GM21717 (cell line): Measurements from ENCODE around the gene AUTS2.
A peak's percentile ranks its signal among the peaks of the same experiment; 100 is the strongest.

Experiments
- ATAC-seq: cut with Tn5 transposase; IDR thresholded peaks from one replicate; pipeline ENCODE4 v1.9.1; 2021; ENCODE audit warnings: mild to moderate bottlenecking, moderate library complexity; ENCODE audit not compliant: unreplicated experiment

Gene AUTS2

GRCh38 chr7:70319057-70319456 is 720.8 kb downstream of the AUTS2 start:
- ATAC-seq, result no peak

- no peak for ATAC-seq
These were observed 722.8 kb downstream of the AUTS2 start for GRCh38 chr7:70321016-70321590.

- ATAC-seq, result no peak
These were observed 724.6 kb downstream of the AUTS2 start for GRCh38 chr7:70322856-70323255.

GRCh38 chr7:70325509-70326101 is 727.3 kb downstream of the AUTS2 start:
- no peak for ATAC-seq

- no peak for ATAC-seq
These were observed 736.0 kb downstream of the AUTS2 start for GRCh38 chr7:70334295-70334694.

GRCh38 chr7:70334871-70335270 is 736.6 kb downstream of the AUTS2 start:
- no peak for ATAC-seq

GRCh38 chr7:70336536-70336935 is 738.3 kb downstream of the AUTS2 start:
- ATAC-seq, result no peak

GRCh38 chr7:70338015-70338414 is 739.7 kb downstream of the AUTS2 start:
- no peak for ATAC-seq

- ATAC-seq, result no peak
These were observed 742.0 kb downstream of the AUTS2 start for GRCh38 chr7:70340236-70340635.

- ATAC-seq, result no peak
These were observed 743.2 kb downstream of the AUTS2 start for GRCh38 chr7:70341446-70341845.

GRCh38 chr7:70343519-70343918 is 745.2 kb downstream of the AUTS2 start:
- no peak for ATAC-seq

- no peak for ATAC-seq
These were observed 746.5 kb downstream of the AUTS2 start for GRCh38 chr7:70344726-70345125.

GRCh38 chr7:70346844-70347462 is 748.7 kb downstream of the AUTS2 start:
- no peak for ATAC-seq

GRCh38 chr7:70347463-70348254 is 749.4 kb downstream of the AUTS2 start:
- ATAC-seq, result peak; percentile 97

- no peak for ATAC-seq
These were observed 750.8 kb downstream of the AUTS2 start for GRCh38 chr7:70349031-70349430.

GRCh38 chr7:70349819-70350218 is 751.5 kb downstream of the AUTS2 start:
- no peak for ATAC-seq

GRCh38 chr7:70352088-70352487 is 753.8 kb downstream of the AUTS2 start:
- no peak for ATAC-seq

- ATAC-seq, result no peak
These were observed 754.6 kb downstream of the AUTS2 start for GRCh38 chr7:70352906-70353305.

- ATAC-seq, result no peak
These were observed 755.2 kb downstream of the AUTS2 start for GRCh38 chr7:70353330-70353945.

GRCh38 chr7:70353946-70354335 is 755.7 kb downstream of the AUTS2 start:
- no peak for ATAC-seq

- no peak for ATAC-seq
These were observed 756.3 kb downstream of the AUTS2 start for GRCh38 chr7:70354409-70355169.
